Osteocyte (in vitro differentiated cells): ENCODE measurements around the gene TMEM25. TPM values are rescaled to one million over a fixed set of nuclear protein-coding genes. Genes with fewer than 3 reads are reported as not detected.
A peak's percentile ranks its signal among the peaks of the same experiment; 100 is the strongest.
"Not testable (repeated sequence)": the region's sequence is repeated elsewhere in the genome, so short reads cannot be mapped to it uniquely, and the experiment has no call there.

Experiments
- DNase-seq: peaks from one replicate; pipeline ENCODE4 v3.0.0; 2021; ENCODE audit warnings: mixed read lengths; ENCODE audit not compliant: unreplicated experiment; ENCODE audit errors: extremely low spot score
- H3K27ac Mint-ChIP-seq: one replicate; pipeline ENCODE4 v1.8.0; 2021; ENCODE audit warnings: mild to moderate bottlenecking, mixed read lengths; ENCODE audit not compliant: unreplicated experiment
- H3K27me3 Mint-ChIP-seq: one replicate; pipeline ENCODE4 v1.8.0; 2021; ENCODE audit warnings: mixed read lengths; ENCODE audit not compliant: unreplicated experiment
- H3K36me3 Mint-ChIP-seq: one replicate; pipeline ENCODE4 v1.8.0; 2021; ENCODE audit warnings: mixed read lengths; ENCODE audit not compliant: unreplicated experiment
- H3K4me1 Mint-ChIP-seq: one replicate; pipeline ENCODE4 v1.8.0; 2021; ENCODE audit warnings: mixed read lengths; ENCODE audit not compliant: unreplicated experiment
- H3K4me3 Mint-ChIP-seq: one replicate; pipeline ENCODE4 v1.8.0; 2021; ENCODE audit warnings: mild to moderate bottlenecking, moderate library complexity, mixed read lengths; ENCODE audit not compliant: unreplicated experiment
- H3K9me3 Mint-ChIP-seq: one replicate; pipeline ENCODE4 v1.8.0; 2021; ENCODE audit warnings: mixed read lengths; ENCODE audit not compliant: unreplicated experiment
- CTCF ChIP-seq: fragments of 200-600 bp; sonication (generic); IDR thresholded peaks from 2 replicates; pipeline ENCODE4 v1.5.0; 2021; ENCODE audit warnings: antibody characterized with exemption, mild to moderate bottlenecking, moderate library complexity
- total RNA-seq: library from RNA; stranded (reverse); gene quantifications from 2 replicates; pipeline ENCODE4 v1.2.1, GENCODE V29; 2021

Gene TMEM25
- total RNA-seq, 1 donor from 2014 or later: 33.6 TPM

- TF ChIP-seq CTCF: no peak
- Mint-ChIP-seq H3K27me3 (no peaks in the 10 kb centered on the region), H3K9me3 (no peaks in the 10 kb centered on the region), H3K4me1 (peaks cover 34% of the 10 kb centered on the region), H3K4me3 (no peak overlapping the region), H3K36me3 (no peaks in the 10 kb centered on the region), H3K27ac (no peak overlapping the region)
- no peak for DNase-seq
These were observed 38.7 kb downstream of the TMEM25 start for GRCh38 chr11:118569670-118570069.

GRCh38 chr11:118570787-118571186, 39.8 kb downstream of the TMEM25 start:
- H3K27me3 Mint-ChIP-seq: no peaks in the 10 kb centered on the region
- DNase-seq: no peak
- no peak overlapping the region for H3K4me3 Mint-ChIP-seq
- H3K9me3 Mint-ChIP-seq: no peaks in the 10 kb centered on the region
- no peaks in the 10 kb centered on the region for H3K36me3 Mint-ChIP-seq
- peak overlapping the region; percentile 50 for H3K27ac Mint-ChIP-seq
- no peak for TF ChIP-seq CTCF
- H3K4me1 Mint-ChIP-seq: peaks cover 36% of the 10 kb centered on the region

GRCh38 chr11:118571701-118572060, 40.7 kb downstream of the TMEM25 start:
- not testable (repeated sequence) for H3K9me3 Mint-ChIP-seq, H3K36me3 Mint-ChIP-seq, H3K27me3 Mint-ChIP-seq, DNase-seq
- H3K27ac Mint-ChIP-seq: peak overlapping the region; percentile 96
- peak overlapping the region; percentile 91 for H3K4me3 Mint-ChIP-seq
- peaks cover 43% of the 10 kb centered on the region for H3K4me1 Mint-ChIP-seq

GRCh38 chr11:118572061-118572980, 41.3 kb downstream of the TMEM25 start, which contains the start of gene ARCN1:
Gene ARCN1 (plus strand): TSS chr11:118572409. CDS start chr11:118572548, 139 bp downstream.
- no peak for TF ChIP-seq CTCF
- peak within 1 kb of the TSS; percentile 96 for H3K27ac Mint-ChIP-seq
- H3K4me1 Mint-ChIP-seq: peaks cover 48% of the 10 kb centered on the region
- no peaks in the 10 kb centered on the region for H3K9me3 Mint-ChIP-seq
- peak within 1 kb of the TSS; percentile 91 for H3K4me3 Mint-ChIP-seq
- peak; percentile 90 for DNase-seq
- H3K27me3 Mint-ChIP-seq: no peaks in the 10 kb centered on the region
- no peaks in the 10 kb centered on the region for H3K36me3 Mint-ChIP-seq

GRCh38 chr11:118572981-118573550, 42.1 kb downstream of the TMEM25 start:
- Mint-ChIP-seq H3K4me1 (peaks cover 52% of the 10 kb centered on the region), H3K27me3 (no peaks in the 10 kb centered on the region), H3K27ac (peak overlapping the region; percentile 96), H3K9me3 (no peaks in the 10 kb centered on the region), H3K4me3 (peak overlapping the region; percentile 91), H3K36me3 (no peaks in the 10 kb centered on the region)
- no peak for DNase-seq
- no peak for TF ChIP-seq CTCF
